SHP77 treated with DMSO at 0.1 percent for 48 hours (cell line): Measurements from ENCODE around the gene POU5F1.
"Not testable (repeated sequence)": the region's sequence is repeated elsewhere in the genome, so short reads cannot be mapped to it uniquely, and the experiment has no call there.

ENCODE experiments used
- DNase-seq: peaks from one replicate; lab custom pipeline; 2025; lab: John Stamatoyannopoulos, UW

The POU5F1 gene

DNA sequence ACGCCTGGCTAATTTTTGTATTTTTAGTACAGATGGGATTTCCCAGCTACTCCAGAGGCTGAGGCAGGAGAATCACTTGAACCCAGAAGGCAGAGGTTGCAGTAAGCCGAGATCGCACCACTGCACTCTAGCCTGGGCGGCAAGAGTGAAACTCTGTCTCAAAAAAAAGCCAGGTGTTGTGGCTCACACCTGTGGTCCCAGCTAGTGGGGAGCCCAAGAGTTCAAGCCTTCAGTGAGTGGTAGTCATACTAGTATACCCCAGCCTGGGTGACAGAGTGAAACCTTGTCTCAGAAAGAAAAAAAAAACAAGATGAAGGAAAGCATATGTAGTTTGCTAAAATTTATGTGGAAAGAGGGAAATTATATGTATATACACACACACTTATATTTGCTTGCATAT is 20.0 kb upstream of the POU5F1 start:
- DNase-seq: no peak

DNA sequence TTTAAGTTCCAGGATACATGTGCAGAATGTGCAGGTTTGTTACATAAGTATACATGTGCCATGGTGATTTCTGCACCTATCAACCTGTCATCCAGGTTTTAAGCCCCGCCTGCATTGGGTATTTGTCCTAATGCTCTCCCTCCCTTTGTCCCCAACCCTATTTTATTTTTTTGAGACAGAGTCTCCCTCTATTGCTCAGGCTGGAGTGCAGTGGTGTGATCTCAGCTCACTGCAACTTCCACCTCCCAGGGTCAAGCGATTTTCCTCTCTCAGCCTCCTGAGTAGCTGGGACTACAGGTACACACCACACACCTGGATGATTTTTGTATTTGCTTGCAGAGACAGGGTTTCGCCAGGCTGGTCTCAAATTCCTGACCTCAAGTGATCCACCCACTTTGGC is 18.7 kb upstream of the POU5F1 start:
- DNase-seq: not testable (repeated sequence)

DNA sequence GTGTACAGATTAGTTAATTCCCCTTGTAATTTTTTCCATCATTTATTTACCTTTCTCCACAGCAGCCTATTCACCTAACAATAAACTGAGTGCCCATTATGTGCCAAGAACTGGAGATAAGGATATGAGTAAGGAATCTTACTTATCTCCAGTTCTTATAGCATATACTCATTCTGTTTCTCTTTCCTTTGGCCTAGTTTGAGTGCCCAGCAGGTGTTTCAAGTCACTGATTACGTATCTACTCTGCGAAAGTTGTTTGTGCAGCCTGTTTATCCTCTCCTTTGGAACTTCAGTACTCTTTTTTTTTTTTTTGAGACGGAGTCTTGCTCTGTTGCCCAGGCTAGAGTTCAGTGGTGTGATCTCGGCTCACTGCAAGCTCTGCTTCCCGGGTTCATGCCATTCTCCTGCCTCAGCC is 17.3 kb upstream of the POU5F1 start:
- no peak for DNase-seq

- no peak for DNase-seq
These were observed 15.7 kb upstream of the POU5F1 start for GRCh38 chr6:31186052-31186734.

DNA sequence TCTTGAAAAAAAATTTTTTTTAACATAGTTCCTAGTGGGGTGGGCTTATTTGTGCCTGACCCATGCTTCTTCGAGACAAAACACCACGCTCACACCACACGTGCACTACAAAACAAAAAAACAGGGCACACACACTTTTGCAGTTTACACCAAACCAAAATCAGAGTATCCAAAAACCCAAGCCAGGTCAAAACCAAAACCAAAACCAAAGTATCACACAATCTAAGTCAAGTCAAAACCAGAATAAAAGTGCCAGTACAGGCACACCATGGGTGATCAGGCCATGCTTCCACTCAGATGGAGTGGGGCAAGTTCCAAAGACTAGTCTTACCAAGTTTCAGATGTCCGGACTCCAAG is 15.2 kb upstream of the POU5F1 start:
- not testable (repeated sequence) for DNase-seq

GRCh38 chr6:31183859-31184258 is 13.4 kb upstream of the POU5F1 start:
- not testable (repeated sequence) for DNase-seq

DNA sequence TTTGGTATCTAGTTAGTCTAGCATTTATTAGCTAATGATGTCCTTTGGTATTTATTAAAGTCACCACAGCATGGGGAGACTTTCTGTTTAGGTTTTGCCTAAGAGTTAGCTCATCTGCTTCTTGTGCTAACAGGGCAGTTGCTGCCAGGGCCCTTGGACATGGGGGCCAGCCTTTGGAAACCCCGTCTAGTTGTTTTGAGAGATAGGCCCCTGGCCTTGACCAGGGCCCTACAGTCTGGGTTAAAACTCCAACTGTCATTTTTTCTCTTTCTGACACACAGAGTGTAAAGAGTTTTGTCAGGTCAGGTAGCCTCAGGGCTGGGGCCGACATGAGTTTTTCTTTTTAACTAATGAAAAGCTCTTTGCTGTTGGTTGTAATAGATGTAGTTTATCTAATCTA is 12.8 kb upstream of the POU5F1 start:
- not testable (repeated sequence) for DNase-seq

GRCh38 chr6:31180500-31180899 is 10.0 kb upstream of the POU5F1 start:
- DNase-seq: no peak

GRCh38 chr6:31179896-31180295 is 9.4 kb upstream of the POU5F1 start:
- DNase-seq: no peak

GRCh38 chr6:31179042-31179386 is 8.5 kb upstream of the POU5F1 start:
- no peak for DNase-seq

GRCh38 chr6:31178143-31179041 is 7.9 kb upstream of the POU5F1 start:
- no peak for DNase-seq

DNA sequence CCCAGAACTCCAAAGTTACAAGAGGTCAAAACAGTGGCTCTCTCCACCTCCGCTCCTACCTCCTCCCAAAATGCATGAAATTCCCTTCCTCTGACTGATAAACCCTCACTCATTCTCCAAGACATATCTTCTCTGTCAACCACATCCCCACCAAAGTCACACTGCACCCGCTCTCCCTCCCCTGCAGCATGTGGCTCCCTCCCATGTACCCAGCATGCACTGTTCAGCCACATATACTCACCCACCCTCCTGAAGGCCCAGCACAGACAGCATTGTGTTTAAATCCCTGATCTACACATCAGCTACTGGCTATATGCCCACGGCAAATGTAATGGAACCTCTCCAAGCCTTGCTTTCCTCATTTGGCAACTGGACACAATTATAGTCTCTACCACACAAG is 5.5 kb upstream of the POU5F1 start:
- no peak for DNase-seq

GRCh38 chr6:31174378-31174777 is 3.9 kb upstream of the POU5F1 start:
- DNase-seq: no peak

DNA sequence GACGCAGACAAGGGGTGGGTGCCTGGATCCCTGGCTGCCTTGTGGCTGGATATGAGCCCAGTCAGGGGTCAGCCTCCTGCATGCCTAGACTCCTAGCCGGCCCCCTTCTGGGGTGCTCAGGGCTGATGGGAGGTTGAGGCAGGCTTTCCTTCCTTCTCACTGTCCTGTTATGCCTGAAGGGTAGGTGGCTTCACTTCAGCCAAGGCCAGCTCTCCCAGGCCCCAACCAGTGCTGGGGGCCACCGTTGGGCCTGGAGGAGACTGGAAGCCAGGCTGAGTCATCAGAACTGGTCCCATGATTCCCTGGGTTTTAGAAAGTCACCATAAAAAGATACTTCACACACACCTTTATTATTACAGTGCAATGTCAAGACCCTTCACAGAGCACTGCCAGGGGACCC is 2.9 kb upstream of the POU5F1 start:
- no peak for DNase-seq

- no peak for DNase-seq
These were observed 2.5 kb upstream of the POU5F1 start for GRCh38 chr6:31172973-31173384.

GRCh38 chr6:31171931-31172905 is 1.7 kb upstream of the POU5F1 start:
- DNase-seq: no peak

DNA sequence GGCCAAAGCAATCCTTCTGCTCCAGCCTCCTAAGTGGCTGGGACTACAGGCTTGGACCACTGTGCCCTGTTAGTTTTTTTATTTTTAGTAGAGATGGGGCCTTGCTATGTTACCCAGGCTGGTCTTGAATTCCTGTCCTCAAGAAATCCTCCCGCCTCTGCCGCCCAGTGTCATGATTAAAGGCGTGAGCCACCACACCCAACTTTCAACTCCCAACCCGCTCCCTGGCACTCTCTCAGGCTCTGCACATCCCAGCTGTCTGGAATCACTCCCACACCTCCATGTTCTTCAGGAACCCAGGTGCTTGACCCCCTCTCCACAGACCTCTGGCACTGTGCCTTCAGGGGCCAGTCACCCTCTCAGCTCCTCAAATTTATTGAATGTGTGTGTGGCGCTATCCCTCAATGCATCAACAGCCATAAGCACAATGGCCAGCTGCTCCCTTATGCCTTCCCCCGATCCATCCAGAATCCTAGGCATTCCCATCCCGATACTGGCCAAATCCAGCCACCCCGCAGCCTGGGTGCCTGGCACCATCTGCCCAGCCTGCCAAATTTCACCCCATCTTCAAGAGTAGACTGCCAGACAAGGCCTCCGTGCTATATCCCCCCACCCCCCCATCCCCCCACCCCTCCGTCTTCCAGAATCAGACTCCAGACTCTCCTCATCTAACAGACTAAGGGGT is 647 bp upstream of the POU5F1 start:
- no peak for DNase-seq

GRCh38 chr6:31169858-31170599 is 453 bp downstream of the POU5F1 start:
- not testable (repeated sequence) for DNase-seq

DNA sequence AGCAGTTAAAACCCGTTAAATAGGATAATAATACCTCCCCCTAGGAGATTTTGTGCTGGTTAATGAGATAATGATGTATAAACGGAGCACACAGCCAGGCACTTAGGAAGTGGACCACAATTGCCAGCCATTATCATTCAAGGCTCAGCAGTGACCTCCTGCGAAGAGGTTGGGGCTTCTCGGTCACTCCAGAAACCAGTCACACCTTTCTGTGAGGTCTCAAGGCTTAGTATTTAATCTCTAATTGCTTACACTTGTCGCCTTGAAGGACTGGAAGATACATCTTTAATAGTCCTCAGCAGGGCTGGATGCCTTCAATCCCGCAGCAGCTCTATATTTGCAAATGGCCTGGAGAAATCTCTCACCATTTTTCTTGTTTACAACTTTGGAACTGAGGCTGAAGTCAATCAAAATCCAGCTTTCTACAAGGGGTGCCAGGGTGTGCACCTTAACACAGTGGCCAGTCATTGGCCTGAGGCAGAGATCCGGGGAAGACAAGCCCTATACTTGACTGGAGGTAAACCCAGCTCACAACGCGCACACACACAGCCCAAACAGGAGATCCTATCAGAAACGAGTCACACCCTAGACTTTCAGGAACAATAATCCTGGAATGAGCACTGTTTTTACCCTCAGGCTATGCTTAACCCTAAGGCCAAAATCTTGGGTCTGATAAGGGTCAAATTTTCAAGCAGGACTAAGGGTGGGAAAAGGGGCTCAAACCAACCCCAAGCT is 1.2 kb downstream of the POU5F1 start:
- no peak for DNase-seq

DNA sequence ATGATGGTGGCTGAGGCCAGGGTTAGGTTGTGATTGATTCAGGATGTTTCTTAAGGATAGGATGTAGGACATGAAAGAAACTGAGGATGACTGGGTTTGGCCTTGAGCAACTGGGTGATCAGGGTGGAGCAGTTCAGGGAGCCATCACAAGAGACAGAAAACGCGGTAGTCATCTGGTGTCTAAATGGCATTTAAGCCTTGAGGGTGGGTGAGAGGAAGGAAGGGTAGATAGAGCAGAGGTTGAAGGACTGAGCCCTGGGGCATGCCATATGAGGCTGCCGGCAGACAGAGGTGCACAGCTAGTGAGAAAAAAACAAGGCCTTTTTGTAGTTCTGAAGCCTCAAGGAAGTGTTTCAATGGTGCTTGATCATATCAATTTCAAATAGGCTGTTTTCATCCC is 1.9 kb downstream of the POU5F1 start:
- DNase-seq: no peak
